Neural crest cell (in vitro differentiated cells): ENCODE results near the gene FGF13. TPM values are rescaled to one million over a fixed set of nuclear protein-coding genes. Genes with fewer than 3 reads are reported as not detected.

Experiments used
- DNase-seq: peaks from one replicate; pipeline ENCODE4 v3.0.0; 2021; ENCODE audit warnings: low read depth, mixed read lengths, low spot score
- H3K27ac Mint-ChIP-seq: one replicate; pipeline ENCODE4 v1.8.0; 2021; ENCODE audit warnings: mild to moderate bottlenecking, mixed read lengths; ENCODE audit not compliant: unreplicated experiment
- H3K27me3 Mint-ChIP-seq: 2 replicates; pipeline ENCODE4 v1.8.0; 2021; ENCODE audit warnings: low read depth, mild to moderate bottlenecking, mixed read lengths
- H3K36me3 Mint-ChIP-seq: 2 replicates; pipeline ENCODE4 v1.8.0; 2021; ENCODE audit warnings: low read depth, mild to moderate bottlenecking, mixed read lengths
- H3K4me1 Mint-ChIP-seq: 2 replicates; pipeline ENCODE4 v1.8.0; 2021; ENCODE audit warnings: mixed read lengths
- H3K4me3 Mint-ChIP-seq: one replicate; pipeline ENCODE4 v1.8.0; 2021; ENCODE audit warnings: mild to moderate bottlenecking, mixed read lengths
- H3K9me3 Mint-ChIP-seq: 2 replicates; pipeline ENCODE4 v1.8.0; 2021; ENCODE audit warnings: mixed read lengths
- CTCF ChIP-seq: fragments of 200-600 bp; sonication (generic); conservative IDR thresholded peaks from 2 replicates; pipeline ENCODE4 v1.5.0; 2021; ENCODE audit warnings: antibody characterized with exemption, mild to moderate bottlenecking
- total RNA-seq: library from RNA; stranded (reverse); gene quantifications from 2 replicates; pipeline ENCODE4 v1.2.1, GENCODE V29; 2021

The FGF13 gene
- total RNA-seq, 1 donor from 2014 or later = 85.5 TPM

- no peaks in the 10 kb centered on the region for H3K9me3 Mint-ChIP-seq
- no peak for TF ChIP-seq CTCF
- peaks cover 2% of the 10 kb centered on the region for H3K36me3 Mint-ChIP-seq
- no peak overlapping the region for H3K27ac Mint-ChIP-seq
- H3K4me3 Mint-ChIP-seq = peak overlapping the region; percentile 93
- H3K4me1 Mint-ChIP-seq = peaks cover 39% of the 10 kb centered on the region
- peak; percentile 22 for DNase-seq
- H3K27me3 Mint-ChIP-seq = peaks cover 37% of the 10 kb centered on the region
Observed at GRCh38 chrX:138710866-138711341, 613 bp downstream of the FGF13 start.

GRCh38 chrX:138709886-138710791 lies 1.4 kb downstream of the FGF13 start:
- Mint-ChIP-seq H3K9me3 (no peaks in the 10 kb centered on the region), H3K36me3 (peaks cover 2% of the 10 kb centered on the region), H3K4me3 (peak overlapping the region; percentile 85), H3K4me1 (peaks cover 39% of the 10 kb centered on the region), H3K27ac (no peak overlapping the region), H3K27me3 (peaks cover 37% of the 10 kb centered on the region)
- peak; percentile 3 for DNase-seq
- TF ChIP-seq CTCF = no peak

DNA sequence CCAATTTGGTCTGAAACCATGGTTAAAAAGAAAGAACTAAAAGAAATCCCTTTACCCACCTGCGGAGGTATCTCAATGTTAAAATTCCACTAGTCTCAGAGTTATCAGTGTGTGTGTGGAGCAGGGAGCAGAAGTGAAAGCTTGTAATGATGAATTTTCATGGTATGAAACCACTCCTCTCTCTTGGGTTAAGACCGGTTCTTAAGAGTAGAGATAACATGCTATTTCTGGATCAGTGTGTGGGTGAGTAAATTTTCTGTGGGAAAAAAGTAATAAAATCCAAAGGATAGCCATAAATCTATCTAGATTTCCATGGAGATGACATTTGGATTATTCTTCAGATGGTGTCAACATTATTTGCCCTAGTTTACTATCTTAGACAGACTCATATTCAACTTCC lies 3.2 kb downstream of the FGF13 start:
- DNase-seq = no peak
- H3K4me3 Mint-ChIP-seq = no peak overlapping the region
- TF ChIP-seq CTCF = no peak
- H3K27ac Mint-ChIP-seq = no peak overlapping the region
- H3K36me3 Mint-ChIP-seq = peaks cover 2% of the 10 kb centered on the region
- peaks cover 31% of the 10 kb centered on the region for H3K4me1 Mint-ChIP-seq
- peaks cover 33% of the 10 kb centered on the region for H3K27me3 Mint-ChIP-seq
- H3K9me3 Mint-ChIP-seq = no peaks in the 10 kb centered on the region

- DNase-seq = no peak
- no peak overlapping the region for H3K27ac Mint-ChIP-seq
- H3K4me1 Mint-ChIP-seq = peaks cover 5% of the 10 kb centered on the region
- peaks cover 5% of the 10 kb centered on the region for H3K36me3 Mint-ChIP-seq
- H3K4me3 Mint-ChIP-seq = no peak overlapping the region
- no peaks in the 10 kb centered on the region for H3K9me3 Mint-ChIP-seq
- no peak for TF ChIP-seq CTCF
- H3K27me3 Mint-ChIP-seq = peaks cover 7% of the 10 kb centered on the region
Observed at GRCh38 chrX:138704596-138704995, 6.9 kb downstream of the FGF13 start.

DNA sequence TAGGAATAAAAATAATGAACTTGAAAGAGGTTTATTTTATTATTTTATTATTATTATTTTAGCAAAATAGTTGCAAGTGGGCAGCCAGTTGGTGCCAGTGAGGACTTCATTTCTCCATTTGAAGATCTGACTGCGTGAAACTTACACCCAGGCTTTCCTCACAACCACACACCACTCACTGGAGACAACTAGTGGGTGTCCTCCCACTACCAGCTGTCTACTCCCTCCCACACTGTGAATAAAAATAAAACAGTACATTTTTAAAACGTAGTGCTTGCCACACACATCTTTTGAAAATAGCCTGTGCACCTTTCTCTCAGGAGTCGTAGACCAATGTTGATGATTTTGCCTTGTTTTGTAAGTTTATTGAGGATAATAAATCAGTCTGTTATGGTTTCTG lies 7.4 kb downstream of the FGF13 start:
- TF ChIP-seq CTCF = no peak
- Mint-ChIP-seq H3K4me1 (peaks cover under 1% of the 10 kb centered on the region), H3K27ac (no peak overlapping the region), H3K36me3 (peaks cover 5% of the 10 kb centered on the region), H3K4me3 (no peak overlapping the region), H3K9me3 (no peaks in the 10 kb centered on the region), H3K27me3 (peaks cover 4% of the 10 kb centered on the region)
- no peak for DNase-seq
